Subcutaneous adipose tissue (tissue), 4 donors: ENCODE results near the gene EDN3. TPM values are rescaled to one million over a fixed set of nuclear protein-coding genes. Genes with fewer than 3 reads are reported as not detected.

Source experiments
- CTCF ChIP-seq: fragments of 450-650 bp; IDR thresholded peaks from one replicate; pipeline ENCODE4 v1.5.1; 2016; ENCODE audit warnings: low read depth, mild to moderate bottlenecking, control low read depth, antibody characterized with exemption, moderate library complexity
- total RNA-seq, 4 donors: library from RNA; depleted of rRNA; stranded (reverse); fragments of >200 nt; gene quantifications; one replicate each; pipeline ENCODE4 v1.1.0, GENCODE V29; 2016

EDN3 gene
- total RNA-seq, 4 donors from 2014 or later: not detected

GRCh38 chr20:59340201-59340885, 39.9 kb downstream of the EDN3 start:
- TF ChIP-seq CTCF: no peak

GRCh38 chr20:59342023-59342957, 41.9 kb downstream of the EDN3 start:
- no peak for TF ChIP-seq CTCF

GRCh38 chr20:59346061-59346460, 45.6 kb downstream of the EDN3 start:
- TF ChIP-seq CTCF: no peak

- no peak for TF ChIP-seq CTCF
These were observed 48.9 kb downstream of the EDN3 start for GRCh38 chr20:59349277-59349676.

- no peak for TF ChIP-seq CTCF
These were observed 50.1 kb downstream of the EDN3 start for GRCh38 chr20:59350330-59351156.

GRCh38 chr20:59351157-59352040, 51.0 kb downstream of the EDN3 start:
- TF ChIP-seq CTCF: no peak
